Gastroesophageal sphincter (tissue), 3 donors: ENCODE data around the gene LLGL2.

ENCODE experiments used
- CTCF ChIP-seq, 4 experiments: fragments of 200-600 bp in 2 of 4; fragments of 450-650 bp in 2 of 4; sonication (generic) in 1 of 4; IDR thresholded peaks; one replicate each; pipeline ENCODE4 v1.5.1; 2017 to 2019; ENCODE audit warnings: antibody characterized with exemption in 4 of 4, mild to moderate bottlenecking in 2 of 4, moderate library complexity in 2 of 4
- EP300 ChIP-seq: sonication (generic); formaldehyde crosslinking; IDR thresholded peaks from one replicate; pipeline ENCODE4 v1.6.1; 2017; ENCODE audit warnings: antibody characterized with exemption, mild to moderate bottlenecking
- POLR2A ChIP-seq, 2 donors: fragments of 450-650 bp; IDR thresholded peaks; one replicate each; pipeline ENCODE4 v1.6.1; 2017; ENCODE audit warnings: antibody characterized with exemption in 2 of 2, mild to moderate bottlenecking in 2 of 2, moderate library complexity in 1 of 2
- POLR2AphosphoS5 ChIP-seq: sonication (generic); formaldehyde crosslinking; IDR thresholded peaks from one replicate; pipeline ENCODE4 v1.6.1; 2017; ENCODE audit warnings: antibody characterized with exemption

GRCh38 chr17:75557852-75558665 lies 32.6 kb downstream of the LLGL2 start:
- TF ChIP-seq CTCF (IDR thresholded peaks at IDR 0.05), result no peak
- TF ChIP-seq POLR2A (IDR thresholded peaks at IDR 0.05), result no peak
- TF ChIP-seq POLR2AphosphoS5, result no peak
- TF ChIP-seq EP300, result no peak
